Skeletal muscle tissue (tissue), 4 donors: ENCODE results near the gene COL16A1. TPM values are rescaled to one million over a fixed set of nuclear protein-coding genes. Genes with fewer than 3 reads are reported as not detected.
A peak's percentile ranks its signal among the peaks of the same experiment; 100 is the strongest.

Experiments
- H3K27ac ChIP-seq: one replicate; pipeline ENCODE4 v1.7.0; 2013; ENCODE audit warnings: mild to moderate bottlenecking, low read depth, low read length, inconsistent platforms
- H3K27me3 ChIP-seq, 3 donors: one replicate each; pipeline ENCODE4 v1.7.0; 2013; ENCODE audit warnings: low read length in 3 of 3; ENCODE audit not compliant: control insufficient read depth in 3 of 3, insufficient read depth in 3 of 3
- H3K36me3 ChIP-seq, 3 donors: one replicate each; pipeline ENCODE4 v1.7.0; 2013; ENCODE audit warnings: low read length in 3 of 3; ENCODE audit not compliant: control insufficient read depth in 3 of 3, insufficient read depth in 3 of 3
- H3K4me1 ChIP-seq, 3 donors: one replicate each; pipeline ENCODE4 v1.7.0; 2013; ENCODE audit warnings: low read length in 3 of 3, mild to moderate bottlenecking in 3 of 3; ENCODE audit not compliant: control insufficient read depth in 3 of 3, insufficient read depth in 3 of 3
- H3K4me3 ChIP-seq, 3 donors: one replicate each; pipeline ENCODE4 v1.7.0; 2013; ENCODE audit warnings: low read length in 3 of 3
- H3K9ac ChIP-seq, 3 donors: one replicate each; pipeline ENCODE4 v1.7.0; 2013; ENCODE audit warnings: low read length in 3 of 3, mild to moderate bottlenecking in 3 of 3, moderate library complexity in 2 of 3, low read depth in 1 of 3
- H3K9me3 ChIP-seq, 3 donors: one replicate each; pipeline ENCODE4 v1.7.0; 2013; ENCODE audit warnings: low read length in 3 of 3; ENCODE audit not compliant: control insufficient read depth in 3 of 3
- total RNA-seq: library from RNA; depleted of rRNA; stranded (reverse); fragments of >200 nt; gene quantifications from one replicate; pipeline ENCODE4 v1.2.3, GENCODE V29; 2014
- donor health status: Osteomylitis.

The COL16A1 gene
- total RNA-seq, 1 donor from 2014 or later, result 91.9 TPM

DNA sequence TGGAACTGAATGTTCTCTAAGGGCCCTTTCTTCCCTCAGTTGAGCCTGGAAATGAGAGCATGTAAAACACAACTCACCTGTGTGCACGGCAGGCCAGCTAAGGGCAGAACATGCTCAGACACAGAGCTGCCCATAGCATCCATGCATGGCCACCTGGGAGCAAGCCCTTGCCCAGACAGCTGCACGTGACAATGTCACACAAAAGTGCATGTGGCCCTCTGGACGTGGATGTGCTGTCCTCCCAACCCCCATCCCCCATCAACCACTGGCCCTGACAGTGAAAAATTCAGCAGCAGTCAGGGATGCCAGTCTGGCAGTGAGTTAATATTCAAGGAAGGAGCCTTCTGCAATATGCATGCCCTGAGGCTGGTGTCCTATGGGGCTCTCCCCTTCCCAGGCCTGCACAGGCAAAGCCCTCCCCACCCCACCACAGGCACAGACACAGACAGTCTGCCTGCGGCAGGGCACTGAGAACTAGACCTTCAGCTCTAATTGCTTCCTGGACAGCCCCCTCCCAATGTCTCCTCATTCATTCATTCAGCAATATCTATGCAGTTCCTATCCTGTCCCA lies 14.6 kb upstream of the COL16A1 start:
- Histone ChIP-seq H3K9me3 (no peaks in the 10 kb centered on the region), H3K27ac (no peak overlapping the region), H3K4me3 (no peak overlapping the region), H3K4me1 (peaks cover 14 to 24% (median 15%) of the 10 kb centered on the region in 3 donors), H3K9ac (no peak overlapping the region), H3K27me3 (peaks cover 0 to 15% (median 4%) of the 10 kb centered on the region in 3 donors), H3K36me3 (no peaks in the 10 kb centered on the region)

DNA sequence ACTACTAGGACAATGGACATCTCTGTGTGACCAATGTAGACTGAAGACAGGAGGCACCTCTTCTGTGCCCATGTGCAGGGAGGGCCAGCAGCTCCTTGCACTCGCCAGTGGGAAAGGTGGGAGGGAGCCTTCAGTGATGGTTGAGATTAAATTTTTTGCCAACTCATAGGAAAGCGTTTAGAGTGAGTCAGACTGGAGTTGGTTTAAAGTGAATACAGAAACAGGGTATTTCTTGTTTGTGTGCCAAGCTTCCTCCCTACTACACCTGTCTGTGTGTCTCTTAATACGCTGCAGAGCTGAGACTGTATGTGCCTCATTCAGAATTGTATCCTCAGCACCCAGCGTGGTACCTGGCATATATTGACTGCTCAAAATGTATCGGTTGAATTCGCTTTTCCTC lies 13.5 kb upstream of the COL16A1 start:
- Histone ChIP-seq H3K36me3 (no peaks in the 10 kb centered on the region), H3K4me1 (peaks cover 20 to 35% (median 21%) of the 10 kb centered on the region in 3 donors), H3K27me3 (peaks cover 0 to 15% (median 4%) of the 10 kb centered on the region in 3 donors), H3K9me3 (no peaks in the 10 kb centered on the region), H3K27ac (no peak overlapping the region), H3K9ac (no peak overlapping the region), H3K4me3 (no peak overlapping the region)

DNA sequence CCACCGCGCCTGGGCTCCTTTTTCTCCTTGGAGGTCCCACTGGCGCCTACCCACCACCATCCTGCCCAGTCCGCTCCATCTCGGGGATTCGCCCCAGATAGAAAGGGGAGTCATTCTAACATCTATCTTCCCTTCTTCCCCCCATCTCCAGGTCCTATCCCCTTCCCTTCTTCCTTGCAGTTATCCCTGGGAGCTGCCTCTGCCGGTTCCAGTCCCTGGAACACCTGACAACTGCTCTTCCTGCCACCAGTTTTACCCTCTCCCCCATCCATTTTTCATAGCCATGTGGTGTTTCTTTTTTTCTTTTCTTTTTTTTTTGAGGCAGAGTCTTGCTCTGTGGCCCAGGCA lies 12.0 kb upstream of the COL16A1 start:
- Histone ChIP-seq H3K27ac (peak overlapping the region; percentile 96), H3K4me3 (peak overlapping the region; percentile 69 to 84 (median 78)), H3K36me3 (no peaks in the 10 kb centered on the region), H3K9ac (peak overlapping the region; percentile 20 to 85 (median 77)), H3K27me3 (peaks cover 0 to 9% (median 0%) of the 10 kb centered on the region in 3 donors), H3K4me1 (peaks cover 21 to 38% (median 24%) of the 10 kb centered on the region in 3 donors), H3K9me3 (no peaks in the 10 kb centered on the region)

DNA sequence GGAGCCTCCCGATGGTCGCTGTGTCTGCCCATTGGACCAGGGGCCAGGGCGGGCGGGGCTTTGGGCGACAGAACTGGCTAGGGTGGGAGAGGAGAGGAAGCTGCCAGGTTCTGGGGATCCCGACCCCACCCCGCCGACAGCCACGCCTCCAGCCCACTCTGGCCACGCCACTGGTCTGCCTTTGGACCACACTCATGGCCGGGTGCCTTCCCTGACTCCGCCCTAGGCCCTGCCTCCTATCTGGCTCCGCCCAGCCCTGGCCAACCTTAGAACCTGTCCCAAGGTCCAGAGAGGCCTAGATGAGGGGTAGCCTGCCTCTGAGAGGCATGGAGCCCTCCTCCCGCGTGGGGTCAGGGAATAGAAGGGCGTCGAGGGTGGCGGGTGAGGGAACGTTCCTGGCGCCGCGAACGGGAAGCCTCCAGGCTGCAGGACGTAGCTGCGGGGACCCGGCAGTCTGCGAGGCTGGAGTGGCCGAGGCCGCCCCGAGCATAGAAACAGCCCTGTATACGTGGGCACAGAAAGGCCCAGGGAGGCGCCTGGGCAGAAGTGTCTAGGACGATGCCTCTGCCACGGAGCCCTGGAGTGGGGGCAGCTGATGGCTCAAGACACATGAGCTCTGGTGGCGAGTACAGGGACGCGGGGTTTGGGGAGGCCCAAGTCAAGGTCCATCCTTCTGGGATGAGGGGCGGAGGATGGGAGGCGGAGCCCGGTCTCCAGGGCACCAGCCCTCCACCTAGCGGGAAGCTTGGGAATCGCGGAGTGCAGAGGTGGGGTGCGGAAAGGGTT lies 11.5 kb upstream of the COL16A1 start:
- Histone ChIP-seq H3K9ac (peak overlapping the region; percentile 75 to 87 (median 77)), H3K4me3 (peak overlapping the region; percentile 69 to 84 (median 78)), H3K9me3 (no peaks in the 10 kb centered on the region), H3K27ac (peak overlapping the region; percentile 96), H3K27me3 (peaks cover 0 to 5% (median 0%) of the 10 kb centered on the region in 3 donors), H3K4me1 (peaks cover 21 to 38% (median 24%) of the 10 kb centered on the region in 3 donors), H3K36me3 (no peaks in the 10 kb centered on the region)

DNA sequence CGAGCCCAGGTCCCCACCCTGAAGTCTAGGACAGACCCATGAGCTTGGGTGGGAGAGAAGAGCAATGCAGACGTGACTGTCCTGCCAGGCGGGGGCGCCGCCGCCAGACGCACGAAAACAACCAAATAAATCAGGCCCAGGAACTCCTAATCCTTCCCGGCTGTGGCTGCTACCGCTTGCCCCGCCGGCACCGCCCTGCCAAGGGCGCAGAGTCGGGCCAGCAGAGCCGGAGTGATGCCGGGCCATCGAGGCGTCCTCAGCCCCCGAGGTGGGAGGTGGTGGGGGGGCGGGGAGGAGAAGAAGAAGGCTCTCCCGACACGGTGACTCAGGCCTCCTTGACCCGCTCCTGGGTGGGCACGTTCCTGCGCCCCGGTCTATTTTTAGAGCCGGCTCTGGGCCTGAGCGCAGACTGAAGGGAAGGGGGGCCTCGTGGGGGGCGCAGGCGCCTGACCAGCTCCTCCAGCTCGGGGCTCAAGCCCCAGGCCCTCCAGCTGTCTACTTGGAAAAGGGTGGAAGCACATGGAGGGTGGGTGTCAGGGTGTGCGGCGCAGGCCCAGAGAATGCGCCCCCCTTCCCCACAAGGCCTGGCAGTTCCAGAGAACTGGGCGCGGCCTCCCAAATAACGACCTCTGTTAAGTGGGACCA lies 10.7 kb upstream of the COL16A1 start:
- H3K4me3 ChIP-seq, result peak overlapping the region; percentile 69 to 84 (median 78)
- H3K9ac ChIP-seq, result peak overlapping the region; percentile 74 to 87 (median 77)
- H3K27me3 ChIP-seq, result peaks cover 0 to 5% (median 0%) of the 10 kb centered on the region in 3 donors
- H3K4me1 ChIP-seq, result peaks cover 21 to 38% (median 24%) of the 10 kb centered on the region in 3 donors
- no peaks in the 10 kb centered on the region for H3K9me3 ChIP-seq
- peak overlapping the region; percentile 96 for H3K27ac ChIP-seq
- no peaks in the 10 kb centered on the region for H3K36me3 ChIP-seq

DNA sequence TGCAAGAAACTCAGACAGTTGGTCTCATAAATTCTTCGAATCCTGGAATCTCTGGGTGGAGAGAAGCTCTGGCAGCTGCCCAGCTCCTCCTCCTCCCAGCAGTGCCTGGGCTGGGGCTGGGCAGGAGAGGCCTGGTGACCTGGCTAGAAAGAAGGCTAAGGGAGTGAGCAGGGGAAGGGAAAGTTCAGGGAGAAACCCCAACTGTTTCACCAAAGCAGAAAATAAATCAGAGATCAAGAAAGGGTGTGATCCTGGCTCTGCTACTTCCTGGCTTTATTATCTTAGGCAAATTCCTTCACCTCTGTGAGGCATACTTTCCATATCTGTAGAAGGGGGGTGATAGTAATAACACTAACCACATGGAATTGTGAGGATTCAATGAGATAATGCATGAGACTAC lies 8.8 kb upstream of the COL16A1 start:
- H3K9me3 ChIP-seq, result no peaks in the 10 kb centered on the region
- no peak overlapping the region for H3K4me3 ChIP-seq
- H3K27ac ChIP-seq, result peak overlapping the region; percentile 96
- no peaks in the 10 kb centered on the region for H3K36me3 ChIP-seq
- H3K4me1 ChIP-seq, result peaks cover 21 to 38% (median 23%) of the 10 kb centered on the region in 3 donors
- no peaks in the 10 kb centered on the region for H3K27me3 ChIP-seq
- peak overlapping the region in 2 of 3 donors; percentile 26 to 28 for H3K9ac ChIP-seq

DNA sequence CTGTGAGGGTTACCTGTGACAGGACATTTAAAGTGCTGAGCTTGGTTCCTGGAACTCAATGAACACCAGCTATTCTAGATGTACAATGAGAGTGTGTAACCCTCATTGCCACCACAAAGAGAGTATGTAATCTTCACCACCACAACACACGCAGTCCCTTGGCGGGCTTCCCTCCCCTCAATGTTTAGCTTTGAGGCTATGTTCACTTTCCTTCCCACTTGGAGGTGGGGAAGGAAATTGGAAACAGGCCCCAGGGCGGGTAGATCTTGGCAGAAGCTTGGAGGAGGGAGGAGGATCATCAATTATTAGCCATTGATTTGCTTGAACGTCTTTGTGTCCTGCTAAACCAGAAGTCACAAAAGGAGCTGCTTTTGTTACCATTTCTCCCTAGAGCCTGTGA lies 8.3 kb upstream of the COL16A1 start:
- H3K27ac ChIP-seq, result peak overlapping the region; percentile 96
- H3K27me3 ChIP-seq, result no peaks in the 10 kb centered on the region
- H3K4me1 ChIP-seq, result peaks cover 21 to 38% (median 23%) of the 10 kb centered on the region in 3 donors
- H3K9ac ChIP-seq, result peak overlapping the region in 1 of 3 donors; percentile 28
- H3K4me3 ChIP-seq, result no peak overlapping the region
- H3K9me3 ChIP-seq, result no peaks in the 10 kb centered on the region
- H3K36me3 ChIP-seq, result no peaks in the 10 kb centered on the region

DNA sequence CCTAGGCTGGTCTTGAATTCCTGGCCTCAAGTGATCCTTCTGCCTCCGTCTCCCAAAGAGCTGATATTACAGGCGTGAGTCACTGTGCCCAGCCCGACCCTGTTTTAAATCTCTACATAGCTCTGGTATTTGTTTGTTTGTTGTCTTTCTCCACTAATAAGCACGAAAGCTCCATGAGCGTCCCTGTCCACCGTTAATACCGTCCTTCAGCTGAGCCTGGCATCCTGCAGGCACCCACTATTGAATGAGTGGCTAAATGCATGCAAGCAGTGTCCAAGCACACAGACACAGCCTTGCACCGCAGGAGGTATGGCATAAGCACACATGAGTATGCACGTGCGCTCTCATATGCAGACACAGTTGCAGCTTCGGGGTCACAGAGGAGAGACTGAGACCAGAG lies 4.5 kb upstream of the COL16A1 start:
- H3K27me3 ChIP-seq, result no peaks in the 10 kb centered on the region
- H3K36me3 ChIP-seq, result no peaks in the 10 kb centered on the region
- no peak overlapping the region for H3K27ac ChIP-seq
- no peak overlapping the region for H3K9ac ChIP-seq
- no peak overlapping the region for H3K4me3 ChIP-seq
- no peaks in the 10 kb centered on the region for H3K9me3 ChIP-seq
- H3K4me1 ChIP-seq, result peaks cover 17 to 30% (median 23%) of the 10 kb centered on the region in 3 donors

DNA sequence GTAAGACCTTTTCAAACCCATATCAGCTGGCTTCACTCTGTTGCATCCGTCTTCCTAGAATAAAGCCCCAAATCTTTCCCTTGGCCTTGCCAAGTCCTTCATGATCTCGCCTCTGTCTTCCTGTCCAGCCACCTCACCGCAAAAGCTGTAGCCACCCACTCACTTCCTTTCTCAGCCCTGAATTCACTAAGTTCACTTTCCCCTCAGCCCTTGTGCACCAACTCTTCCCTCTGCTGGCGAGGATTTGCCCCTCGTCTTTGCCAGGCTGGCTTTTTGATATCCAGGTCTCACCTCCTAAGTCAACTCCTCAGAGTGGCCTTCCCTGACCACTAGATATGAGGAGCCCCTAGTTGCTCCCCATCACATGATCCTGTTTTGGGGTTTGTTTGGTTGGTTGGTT lies 3.9 kb upstream of the COL16A1 start:
- peaks cover 18 to 29% (median 22%) of the 10 kb centered on the region in 3 donors for H3K4me1 ChIP-seq
- no peak overlapping the region for H3K9ac ChIP-seq
- H3K27me3 ChIP-seq, result no peaks in the 10 kb centered on the region
- H3K4me3 ChIP-seq, result no peak overlapping the region
- H3K9me3 ChIP-seq, result no peaks in the 10 kb centered on the region
- no peak overlapping the region for H3K27ac ChIP-seq
- no peaks in the 10 kb centered on the region for H3K36me3 ChIP-seq
